ENCODE data around the gene PDE4C. TPM values are rescaled to one million over a fixed set of nuclear protein-coding genes. Genes with fewer than 3 reads are reported as not detected.

PDE4C gene
- total and polyA plus RNA-seq, 11 donors: 0.16 to 4.6 (median 1.1) TPM; not detected in 1

DNA sequence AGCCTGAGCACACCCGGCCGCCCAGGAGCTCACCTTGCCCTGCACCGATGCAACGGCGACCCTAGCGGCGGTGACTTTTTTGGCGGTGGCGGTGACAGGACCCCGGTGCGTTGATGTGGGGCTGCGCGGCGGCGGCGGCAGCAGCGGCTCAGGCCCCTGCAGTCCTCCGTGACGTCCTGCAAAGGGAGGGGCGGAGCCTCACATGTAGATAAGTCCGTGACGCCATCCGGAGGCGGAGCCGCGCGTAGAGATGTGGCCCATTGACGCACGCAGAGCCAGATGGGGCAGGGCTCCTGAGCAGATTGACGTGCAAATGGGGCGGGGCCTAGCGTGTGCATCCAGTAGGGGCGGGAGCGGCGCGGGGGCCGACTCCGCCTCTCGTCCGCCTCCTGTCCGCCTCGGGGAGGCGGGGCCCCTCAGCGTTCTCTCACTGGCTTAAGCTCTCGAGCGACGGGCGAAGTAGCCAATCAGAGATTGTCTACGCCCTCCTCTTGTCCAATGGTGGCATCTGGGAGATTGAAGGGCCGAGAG is 22.3 kb downstream of the PDE4C start, which contains the start of gene RAB3A:
TSS of gene RAB3A (minus strand) at position 180 of the 531 bp plus-strand sequence. CDS start 1,302 bp downstream, outside the sequence.
- intact Hi-C loops (cut with DNase I): loop anchor here in 6 of 10 donors (1.0 to 10.0 kb wide), 9 partner anchors 11 to 211 kb away; partner anchors contain the start of genes LSM4 (in 2 of the 6), JUND (in 1 of the 6), MPV17L2 (in 1 of the 6) and SSBP4 (in 1 of the 6)
- WGBS, 4 donors: 0% methylated on average over 11 to 50 of the region's 50 CpGs
- ATAC-seq (peak; percentile 94 to 96 (median 94)), DNase-seq (peak; percentile 100)
- H3K27ac ChIP-seq: peak within 1 kb of the TSS; percentile 96 to 100 (median 98)
- peaks cover 0 to 4% (median 0%) of the 10 kb centered on the region in 9 donors for H3K27me3 ChIP-seq
- peak within 1 kb of the TSS; percentile 56 to 91 (median 76) for H3K4me3 ChIP-seq
- no peaks in the 10 kb centered on the region for H3K9me3 ChIP-seq
- H3K36me3 ChIP-seq: peaks cover 0 to 26% (median 17%) of the 10 kb centered on the region in 9 donors
- peaks cover 0 to 31% (median 22%) of the 10 kb centered on the region in 12 donors for H3K4me1 ChIP-seq
- TF ChIP-seq POLR2A (IDR thresholded peaks at IDR 0.05): peak; percentile 51 to 60
- TF ChIP-seq CTCF (IDR thresholded peaks at IDR 0.05): peak in 3 of 12 donors; percentile 6 to 18 (median 14)

- H3K27me3 ChIP-seq: no peaks in the 10 kb centered on the region
- peaks cover 0 to 31% (median 22%) of the 10 kb centered on the region in 12 donors for H3K4me1 ChIP-seq
- 0 to 7% (median 1%) methylated on average over 23 to 38 of the region's 38 CpGs for WGBS, 4 donors
- H3K4me3 ChIP-seq: peak overlapping the region; percentile 56 to 91 (median 72)
- TF ChIP-seq CTCF (IDR thresholded peaks at IDR 0.05): no peak
- no peak for TF ChIP-seq POLR2A (IDR thresholded peaks at IDR 0.05)
- DNase-seq (peak in 1 of 5 donors; percentile 69), ATAC-seq (peak in 2 of 4 donors; percentile 0 to 4)
- intact Hi-C loops (cut with DNase I): loop anchor here in 4 of 10 donors (1.0 to 10.0 kb wide), 4 partner anchors 10 to 211 kb away; partner anchors contain the start of genes LSM4 (in 2 of the 4), MPV17L2 (in 1 of the 4) and SSBP4 (in 1 of the 4)
- H3K36me3 ChIP-seq: peaks cover 0 to 31% (median 22%) of the 10 kb centered on the region in 9 donors
- peak overlapping the region in 11 of 12 donors; percentile 52 to 98 (median 69) for H3K27ac ChIP-seq
- H3K9me3 ChIP-seq: no peaks in the 10 kb centered on the region
These were observed 22.8 kb downstream of the PDE4C start for GRCh38 chr19:18203408-18203862.

DNA sequence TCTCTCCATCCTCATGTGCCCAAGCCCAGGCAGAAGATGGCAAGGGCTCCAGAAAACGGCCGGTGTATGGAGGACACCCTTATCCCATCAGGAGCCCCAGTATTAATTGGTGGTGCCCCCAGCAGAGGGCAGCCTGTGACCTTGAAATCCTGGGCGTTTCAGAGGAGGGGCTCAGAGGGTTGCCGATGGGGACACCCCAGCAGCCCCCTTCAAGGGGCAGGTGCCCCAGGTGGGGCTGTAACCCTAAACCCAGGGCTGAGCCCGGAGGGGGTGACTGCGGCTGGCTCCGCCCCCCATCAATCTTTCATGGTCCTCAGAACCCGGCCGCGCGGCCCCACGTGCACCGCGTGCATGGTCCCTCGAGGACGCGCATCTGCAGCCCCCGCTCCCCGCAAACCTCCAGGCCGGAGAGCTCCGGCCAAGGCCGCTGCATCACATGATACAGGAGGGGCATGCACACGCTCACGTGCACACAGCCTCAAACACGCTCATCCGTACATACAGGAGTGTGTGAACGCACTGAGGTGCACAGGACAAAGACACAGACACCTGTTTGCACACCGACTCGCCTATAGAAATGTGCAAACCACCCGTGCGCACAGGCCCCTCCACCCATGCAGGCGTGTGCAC is 23.3 kb downstream of the PDE4C start:
- no peaks in the 10 kb centered on the region for H3K9me3 ChIP-seq
- no peaks in the 10 kb centered on the region for H3K27me3 ChIP-seq
- intact Hi-C loops (cut with DNase I): loop anchor here in 4 of 10 donors (1.0 to 10.0 kb wide), 4 partner anchors 10 to 212 kb away; partner anchors contain the start of genes LSM4 (in 2 of the 4), MPV17L2 (in 1 of the 4) and SSBP4 (in 1 of the 4)
- ATAC-seq (no peak), DNase-seq (peak in 1 of 5 donors; percentile 53)
- peaks cover 0 to 31% (median 20%) of the 10 kb centered on the region in 12 donors for H3K4me1 ChIP-seq
- TF ChIP-seq POLR2A (IDR thresholded peaks at IDR 0.05): no peak
- TF ChIP-seq CTCF (IDR thresholded peaks at IDR 0.05): peak in 8 of 12 donors; percentile 15 to 48 (median 27)
- 6 to 19% (median 11%) methylated on average over 30 to 32 of the region's 32 CpGs for WGBS, 4 donors
- H3K4me3 ChIP-seq: peak overlapping the region; percentile 56 to 91 (median 72)
- peak overlapping the region in 3 of 12 donors; percentile 84 to 85 (median 84) for H3K27ac ChIP-seq
- H3K36me3 ChIP-seq: peaks cover 0 to 36% (median 27%) of the 10 kb centered on the region in 9 donors

Measured in heart left ventricle (tissue), 16 donors.